Upper lobe of right lung (tissue), 1 donor: ENCODE measurements around the gene NOVA2. TPM values are rescaled to one million over a fixed set of nuclear protein-coding genes. Genes with fewer than 3 reads are reported as not detected.

ENCODE experiments used
- ATAC-seq: fragments of 200-7000 bp; cut with Tn5 transposase; one replicate; pipeline ENCODE4 v1.9.1; 2020; ENCODE audit warnings: mild to moderate bottlenecking, moderate library complexity
- DNase-seq: peaks from one replicate; pipeline ENCODE4 v3.0.0-alpha.2; 2020
- H3K27ac ChIP-seq: fragments of 200-600 bp; one replicate; pipeline ENCODE4 v1.8.0; 2022
- H3K27me3 ChIP-seq: fragments of 200-600 bp; one replicate; pipeline ENCODE4 v1.8.0; 2022; ENCODE audit warnings: mild to moderate bottlenecking
- H3K36me3 ChIP-seq: fragments of 200-600 bp; one replicate; pipeline ENCODE4 v1.8.0; 2022
- H3K4me1 ChIP-seq: fragments of 200-600 bp; one replicate; pipeline ENCODE4 v1.8.0; 2022
- H3K4me3 ChIP-seq: fragments of 200-600 bp; one replicate; pipeline ENCODE4 v1.8.0; 2022; ENCODE audit warnings: mild to moderate bottlenecking
- H3K9me3 ChIP-seq: fragments of 200-600 bp; one replicate; pipeline ENCODE4 v1.8.0; 2022
- intact Hi-C: fragments of 100-400 bp; cut with DNase I; formaldehyde crosslinking; loops from one replicate; pipeline ENCODE4 v1.11.0; 2022
- total RNA-seq: library from RNA; stranded (reverse); fragmentation: NEBNext Ultra II Directional; extraction: Animal tissue kit (Norgen Biotek cat#: 25700); gene quantifications from one replicate; pipeline ENCODE4 v1.2.1, GENCODE V29; 2021
- TF ChIP-seq, protein P1 (sequence below): fragments of 200-600 bp; IDR thresholded peaks from one replicate; pipeline ENCODE4 v1.8.0; 2022; ENCODE audit warnings: antibody characterized with exemption
- donor health status: DM: no; HTN: yes; CAD: no; lungs with severe emphysema.

NOVA2 gene
- total RNA-seq, 1 donor from 2014 or later, result 21.2 TPM

DNA sequence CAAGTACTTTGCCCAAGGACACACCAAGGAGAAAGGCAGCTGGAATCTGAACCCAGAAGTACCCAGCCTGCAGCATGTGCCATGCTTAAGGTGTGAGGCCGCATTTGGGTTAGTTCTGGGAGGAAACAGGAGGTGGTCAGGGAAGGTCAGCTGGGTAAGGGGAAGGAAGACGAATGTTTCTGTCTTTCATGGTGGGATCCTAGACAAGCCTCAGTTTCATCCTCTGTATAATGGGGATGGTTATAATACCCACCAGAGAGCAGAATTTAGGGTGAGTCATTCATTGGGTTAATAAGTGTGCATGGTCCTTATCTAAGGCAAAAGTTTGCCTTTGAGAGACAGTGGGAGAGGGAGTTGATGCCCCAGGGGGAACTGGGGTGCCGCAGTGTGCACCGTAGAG lies 25.2 kb upstream of the NOVA2 start:
- H3K4me3 ChIP-seq, result no peak overlapping the region
- DNase-seq (no peak), ATAC-seq (no peak)
- H3K27me3 ChIP-seq, result no peaks in the 10 kb centered on the region
- H3K36me3 ChIP-seq, result peaks cover 4% of the 10 kb centered on the region
- H3K4me1 ChIP-seq, result peaks cover 11% of the 10 kb centered on the region
- no peaks in the 10 kb centered on the region for H3K9me3 ChIP-seq
- TF ChIP-seq, protein P1, sequence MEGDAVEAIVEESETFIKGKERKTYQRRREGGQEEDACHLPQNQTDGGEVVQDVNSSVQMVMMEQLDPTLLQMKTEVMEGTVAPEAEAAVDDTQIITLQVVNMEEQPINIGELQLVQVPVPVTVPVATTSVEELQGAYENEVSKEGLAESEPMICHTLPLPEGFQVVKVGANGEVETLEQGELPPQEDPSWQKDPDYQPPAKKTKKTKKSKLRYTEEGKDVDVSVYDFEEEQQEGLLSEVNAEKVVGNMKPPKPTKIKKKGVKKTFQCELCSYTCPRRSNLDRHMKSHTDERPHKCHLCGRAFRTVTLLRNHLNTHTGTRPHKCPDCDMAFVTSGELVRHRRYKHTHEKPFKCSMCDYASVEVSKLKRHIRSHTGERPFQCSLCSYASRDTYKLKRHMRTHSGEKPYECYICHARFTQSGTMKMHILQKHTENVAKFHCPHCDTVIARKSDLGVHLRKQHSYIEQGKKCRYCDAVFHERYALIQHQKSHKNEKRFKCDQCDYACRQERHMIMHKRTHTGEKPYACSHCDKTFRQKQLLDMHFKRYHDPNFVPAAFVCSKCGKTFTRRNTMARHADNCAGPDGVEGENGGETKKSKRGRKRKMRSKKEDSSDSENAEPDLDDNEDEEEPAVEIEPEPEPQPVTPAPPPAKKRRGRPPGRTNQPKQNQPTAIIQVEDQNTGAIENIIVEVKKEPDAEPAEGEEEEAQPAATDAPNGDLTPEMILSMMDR, result no peak
- no peak overlapping the region for H3K27ac ChIP-seq
- intact Hi-C loops, result no loop called here

DNA sequence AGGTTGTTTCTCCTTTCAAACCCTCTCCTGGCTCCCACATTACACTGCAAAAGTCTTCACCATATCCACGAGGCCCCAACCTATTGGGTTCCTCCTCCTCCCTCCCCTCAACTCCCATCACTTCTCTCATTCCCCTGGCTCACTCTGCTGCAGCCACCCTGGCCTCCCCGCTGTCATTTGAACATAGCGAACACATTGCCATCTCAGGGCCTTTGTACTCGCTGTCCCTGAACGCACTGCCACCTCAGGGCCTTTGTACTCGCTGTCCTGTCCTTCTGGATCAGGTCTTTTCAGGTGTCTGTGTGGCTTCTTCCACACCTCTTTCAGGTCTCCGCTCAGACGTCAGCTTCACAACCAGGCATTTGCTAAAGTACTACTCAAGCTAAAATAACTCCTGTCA lies 23.3 kb upstream of the NOVA2 start:
- Histone ChIP-seq H3K27me3 (no peaks in the 10 kb centered on the region), H3K4me1 (peaks cover 11% of the 10 kb centered on the region), H3K9me3 (no peaks in the 10 kb centered on the region), H3K4me3 (no peak overlapping the region), H3K27ac (no peak overlapping the region), H3K36me3 (no peaks in the 10 kb centered on the region)
- intact Hi-C loops, result no loop called here
- TF ChIP-seq, protein P1, result no peak
- ATAC-seq (no peak), DNase-seq (no peak)

DNA sequence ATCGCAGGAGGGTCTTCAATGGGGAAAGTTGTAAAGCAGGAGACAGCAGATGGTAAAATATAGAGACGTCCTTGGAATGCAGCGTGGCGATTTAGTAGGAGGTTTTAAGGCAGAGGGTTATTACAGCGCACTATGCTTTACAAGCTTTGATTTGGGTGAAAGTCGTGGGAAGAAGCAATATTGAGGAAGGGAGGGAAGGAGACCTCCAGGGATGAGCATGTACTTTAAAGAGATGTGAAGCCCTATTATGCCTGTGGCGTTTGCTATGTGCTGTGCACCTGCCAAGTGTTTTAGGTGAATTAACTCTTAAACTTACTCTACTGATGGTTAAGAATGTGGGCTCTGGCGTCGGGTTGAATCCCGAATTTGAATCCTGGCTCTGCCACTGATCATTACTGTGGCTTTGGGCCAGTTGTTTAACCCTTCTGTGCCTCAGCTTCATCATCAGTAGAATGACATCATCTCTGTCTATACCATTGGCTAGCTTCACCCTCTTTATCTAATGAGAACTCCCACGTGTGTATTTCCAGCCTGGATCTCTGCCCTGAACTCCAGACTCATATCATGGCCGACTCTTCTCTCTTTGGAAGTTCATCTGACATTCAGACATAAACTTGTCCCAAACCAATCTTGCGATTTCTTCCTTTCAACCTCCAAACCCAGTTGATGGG lies 22.2 kb upstream of the NOVA2 start:
- Histone ChIP-seq H3K27ac (peak overlapping the region; percentile 83), H3K4me3 (peak overlapping the region; percentile 83), H3K4me1 (peaks cover 11% of the 10 kb centered on the region), H3K36me3 (no peaks in the 10 kb centered on the region), H3K9me3 (no peaks in the 10 kb centered on the region), H3K27me3 (no peaks in the 10 kb centered on the region)
- no peak for ATAC-seq
- intact Hi-C loops, result no loop called here
- no peak for DNase-seq
- TF ChIP-seq, protein P1, result no peak

DNA sequence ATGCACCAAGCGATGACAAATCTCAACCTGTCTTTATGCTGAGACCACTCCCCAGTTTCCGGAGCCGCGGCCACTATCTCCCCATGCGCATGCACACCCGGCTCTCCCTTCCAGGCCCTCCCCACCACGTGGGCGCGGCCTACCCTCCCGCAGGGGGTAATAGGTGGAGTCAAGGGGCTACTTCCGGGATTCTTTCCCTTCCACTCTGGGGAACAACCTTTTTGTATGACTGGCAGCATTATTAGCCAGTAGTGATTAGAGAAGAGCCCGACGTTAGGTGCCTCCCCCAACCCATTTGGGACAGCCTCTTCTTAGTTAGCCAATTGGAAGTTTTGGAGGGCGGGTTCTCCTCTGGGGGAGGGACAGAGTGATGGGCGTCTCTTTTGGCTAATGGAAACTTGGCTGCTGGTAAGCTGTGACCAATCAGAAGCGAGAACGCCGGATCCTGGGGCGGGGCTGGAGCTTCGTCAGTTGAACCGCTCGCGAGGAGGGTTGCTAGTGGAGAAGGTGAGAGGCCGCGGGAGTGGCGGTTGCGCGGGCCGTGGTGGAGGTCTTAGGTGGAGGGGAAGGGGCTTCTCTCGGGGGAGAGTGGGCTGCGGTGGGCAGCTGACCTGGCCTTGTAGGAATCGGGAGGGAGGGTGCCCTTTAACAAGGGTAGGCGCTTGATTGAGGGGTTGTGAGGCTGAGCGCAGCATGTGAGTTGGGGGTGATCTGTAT lies 21.5 kb upstream of the NOVA2 start, which contains the start of gene CCDC61:
Gene CCDC61 (plus strand): TSS at position 470 of the 717 bp plus-strand sequence. CDS start 7,552 bp downstream, outside the sequence.
- no peaks in the 10 kb centered on the region for H3K27me3 ChIP-seq
- TF ChIP-seq, protein P1, result no peak
- peaks cover 11% of the 10 kb centered on the region for H3K4me1 ChIP-seq
- DNase-seq (peak; percentile 95), ATAC-seq (peak; percentile 98)
- H3K9me3 ChIP-seq, result no peaks in the 10 kb centered on the region
- H3K27ac ChIP-seq, result peak within 1 kb of the TSS; percentile 83
- intact Hi-C loops, result no loop called here
- no peaks in the 10 kb centered on the region for H3K36me3 ChIP-seq
- H3K4me3 ChIP-seq, result peak within 1 kb of the TSS; percentile 83

DNA sequence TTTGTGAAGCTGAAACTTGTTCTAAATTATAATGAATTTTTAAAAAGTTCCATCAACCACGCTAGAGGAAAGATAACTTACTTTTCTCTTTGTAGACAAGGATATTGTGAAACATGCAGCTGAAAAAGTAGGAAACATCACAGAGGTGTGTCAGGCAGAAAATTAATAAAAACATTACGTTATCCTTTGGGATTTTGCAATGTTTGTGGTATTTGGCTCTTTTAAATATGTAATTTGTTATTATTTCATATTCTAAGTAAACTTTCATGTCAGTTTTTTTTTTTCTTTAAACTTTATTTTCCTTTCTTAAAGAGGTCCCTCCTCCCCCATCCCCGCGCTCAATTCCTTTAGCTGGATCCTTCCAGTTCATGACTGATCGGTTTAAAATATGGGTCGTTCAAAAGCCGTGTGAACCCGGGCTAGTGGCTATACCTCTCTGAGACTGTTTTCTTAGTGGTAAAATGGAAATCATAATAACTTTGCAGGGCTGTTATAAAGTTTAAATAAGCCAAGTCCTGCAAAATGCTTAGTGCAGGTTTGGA lies 20.9 kb upstream of the NOVA2 start:
- H3K36me3 ChIP-seq, result no peaks in the 10 kb centered on the region
- peak overlapping the region; percentile 83 for H3K4me3 ChIP-seq
- TF ChIP-seq, protein P1, result no peak
- H3K27me3 ChIP-seq, result no peaks in the 10 kb centered on the region
- ATAC-seq (no peak), DNase-seq (no peak)
- H3K4me1 ChIP-seq, result peaks cover 11% of the 10 kb centered on the region
- intact Hi-C loops, result no loop called here
- H3K9me3 ChIP-seq, result no peaks in the 10 kb centered on the region
- H3K27ac ChIP-seq, result no peak overlapping the region
